ENCODE data around the gene TXNRD2.

TXNRD2 gene

DNA sequence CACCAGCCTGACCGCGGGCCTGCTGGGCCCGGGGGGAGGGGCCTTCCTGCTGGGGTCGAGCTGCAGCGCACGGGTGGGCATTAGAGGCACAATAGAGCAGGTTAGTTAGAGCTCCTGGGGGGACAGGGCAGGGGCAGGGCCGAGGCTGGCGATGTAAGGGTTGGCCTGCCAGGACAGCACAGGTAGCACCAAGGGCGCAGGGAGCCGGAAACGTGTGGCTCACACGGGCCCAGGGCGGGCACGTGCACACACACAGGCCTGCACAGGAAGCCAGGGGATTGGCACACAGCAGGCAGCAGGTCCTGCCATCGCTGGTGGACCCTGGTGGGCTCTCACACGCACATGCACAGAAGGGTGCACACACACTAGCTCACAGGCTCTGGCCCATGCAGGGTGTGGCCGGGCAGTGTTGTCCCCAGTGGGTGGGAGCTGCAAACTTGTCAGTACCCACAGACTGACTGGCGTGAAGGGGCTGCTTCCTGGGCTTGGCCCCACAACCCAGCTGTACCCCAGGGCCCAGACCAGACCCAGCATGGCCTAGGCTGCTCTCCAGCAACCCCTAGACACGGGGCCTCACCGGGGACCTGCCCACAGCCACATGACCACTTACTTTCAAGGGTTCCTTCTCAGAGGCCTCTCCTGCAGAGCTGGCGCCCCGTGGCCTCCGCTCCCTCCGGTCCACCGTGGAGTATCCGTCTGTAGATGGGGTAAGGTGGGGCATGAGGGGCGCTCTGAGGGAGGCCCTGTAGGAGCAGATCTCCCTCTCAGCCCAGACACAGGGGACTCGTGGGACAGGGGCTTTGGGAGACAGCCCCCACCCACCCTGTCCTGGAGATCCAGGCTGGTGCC lies 29.9 kb upstream of the TXNRD2 start:
- H3K36me3 ChIP-seq (ENCODE audit: control insufficient read depth in 2 of 2, insufficient read depth in 2 of 2, low read length in 2 of 2), result peaks cover 22 to 30% of the 10 kb centered on the region in 2 donors
- peaks cover 19% of the 10 kb centered on the region for H3K4me1 ChIP-seq (ENCODE audit: control insufficient read depth, insufficient read depth, low read length)
- peak overlapping the region; percentile 41 for H3K27ac ChIP-seq (ENCODE audit: low read length)
- H3K9me3 ChIP-seq (ENCODE audit: control insufficient read depth in 2 of 2, low read length in 2 of 2), result no peaks in the 10 kb centered on the region
- no peak overlapping the region for H3K9ac ChIP-seq (ENCODE audit: low read length in 2 of 2)
- H3K4me3 ChIP-seq (ENCODE audit: low read length in 2 of 2), result no peak overlapping the region
- no peaks in the 10 kb centered on the region for H3K27me3 ChIP-seq (ENCODE audit: control insufficient read depth in 1 of 2, insufficient read depth in 2 of 2, low read length in 2 of 2)

DNA sequence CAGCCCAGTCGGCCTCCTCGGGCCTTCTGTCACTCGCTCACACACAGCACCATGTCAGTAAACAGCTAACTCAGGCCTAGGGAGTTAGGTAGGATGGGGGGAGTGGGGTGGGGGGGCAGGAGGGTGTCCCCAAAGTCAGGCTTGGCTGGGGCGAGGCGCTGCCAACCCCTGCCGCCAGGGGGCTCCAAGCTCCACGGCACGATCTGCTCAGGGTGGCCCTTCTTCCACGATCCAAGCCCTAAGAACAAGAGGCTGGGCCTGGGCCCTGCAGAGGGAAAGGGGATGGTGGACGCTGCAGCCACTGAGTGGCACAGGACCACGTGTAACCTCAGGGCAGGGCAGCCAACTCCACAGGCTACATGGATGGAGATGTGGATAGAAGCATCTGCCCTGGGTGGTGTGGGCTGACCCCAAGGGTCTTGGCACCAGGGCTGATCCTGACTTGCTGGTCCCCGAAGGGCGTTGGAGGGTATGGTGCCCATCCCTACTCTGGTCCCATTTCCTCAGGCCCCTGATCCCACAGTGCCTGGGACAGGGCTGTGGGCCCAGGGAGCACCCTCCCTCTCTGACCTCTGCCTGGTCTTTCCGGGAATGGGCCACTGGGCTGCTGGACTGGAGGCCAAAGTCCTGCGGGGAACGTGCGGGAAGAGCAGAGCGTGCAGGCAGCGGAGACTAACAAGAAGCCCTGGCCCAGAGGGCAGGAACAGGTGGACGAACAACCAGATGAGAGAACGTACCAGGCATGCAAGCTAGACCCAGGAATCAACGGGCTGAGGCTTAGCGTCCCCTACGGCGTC lies 29.1 kb upstream of the TXNRD2 start:
- H3K9me3 ChIP-seq (ENCODE audit: control insufficient read depth in 2 of 2, low read length in 2 of 2), result no peaks in the 10 kb centered on the region
- H3K36me3 ChIP-seq (ENCODE audit: control insufficient read depth in 2 of 2, insufficient read depth in 2 of 2, low read length in 2 of 2), result peaks cover 22 to 30% of the 10 kb centered on the region in 2 donors
- no peak overlapping the region for H3K4me3 ChIP-seq (ENCODE audit: low read length in 2 of 2)
- H3K27me3 ChIP-seq (ENCODE audit: control insufficient read depth in 1 of 2, insufficient read depth in 2 of 2, low read length in 2 of 2), result no peaks in the 10 kb centered on the region
- H3K4me1 ChIP-seq (ENCODE audit: control insufficient read depth, insufficient read depth, low read length), result peaks cover 17% of the 10 kb centered on the region
- peak overlapping the region; percentile 41 for H3K27ac ChIP-seq (ENCODE audit: low read length)
- H3K9ac ChIP-seq (ENCODE audit: low read length in 2 of 2), result peak overlapping the region in 1 of 2 donors; percentile 51

- H3K9ac ChIP-seq (ENCODE audit: low read length in 2 of 2), result no peak overlapping the region
- H3K27me3 ChIP-seq (ENCODE audit: control insufficient read depth in 1 of 2, insufficient read depth in 2 of 2, low read length in 2 of 2), result no peaks in the 10 kb centered on the region
- peaks cover 22 to 30% of the 10 kb centered on the region in 2 donors for H3K36me3 ChIP-seq (ENCODE audit: control insufficient read depth in 2 of 2, insufficient read depth in 2 of 2, low read length in 2 of 2)
- peaks cover 17% of the 10 kb centered on the region for H3K4me1 ChIP-seq (ENCODE audit: control insufficient read depth, insufficient read depth, low read length)
- no peak overlapping the region for H3K27ac ChIP-seq (ENCODE audit: low read length)
- no peak overlapping the region for H3K4me3 ChIP-seq (ENCODE audit: low read length in 2 of 2)
- no peaks in the 10 kb centered on the region for H3K9me3 ChIP-seq (ENCODE audit: control insufficient read depth in 2 of 2, low read length in 2 of 2)
These were observed 28.4 kb upstream of the TXNRD2 start for GRCh38 chr22:19970031-19970478.

DNA sequence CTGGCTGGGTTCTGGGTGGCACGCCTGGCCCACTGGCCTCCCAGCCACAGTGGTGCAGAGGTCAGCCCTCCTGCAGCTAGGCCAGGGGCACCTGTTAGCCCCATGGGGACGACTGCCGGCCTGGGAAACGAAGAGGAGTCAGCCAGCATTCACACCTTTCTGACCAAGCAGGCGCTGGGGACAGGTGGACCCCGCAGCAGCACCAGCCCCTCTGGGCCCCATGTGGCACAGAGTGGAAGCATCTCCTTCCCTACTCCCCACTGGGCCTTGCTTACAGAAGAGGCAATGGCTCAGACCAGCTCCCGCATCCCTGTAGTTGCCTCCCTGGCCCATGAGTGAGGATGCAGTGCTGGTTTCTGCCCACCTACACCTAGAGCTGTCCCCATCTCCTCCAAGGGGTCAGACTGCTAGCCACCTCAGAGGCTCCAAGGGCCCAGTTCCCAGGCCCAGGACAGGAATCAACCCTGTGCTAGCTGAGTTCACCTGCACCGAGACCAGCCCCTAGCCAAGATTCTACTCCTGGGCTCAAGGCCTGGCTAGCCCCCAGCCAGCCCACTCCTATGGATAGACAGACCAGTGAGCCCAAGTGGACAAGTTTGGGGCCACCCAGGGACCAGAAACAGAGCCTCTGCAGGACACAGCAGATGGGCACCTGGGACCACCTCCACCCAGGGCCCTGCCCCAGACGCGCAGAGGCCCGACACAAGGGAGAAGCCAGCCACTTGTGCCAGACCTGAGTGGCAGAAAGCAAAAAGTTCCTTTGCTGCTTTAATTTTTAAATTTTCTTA lies 27.7 kb upstream of the TXNRD2 start:
- H3K27me3 ChIP-seq (ENCODE audit: control insufficient read depth in 1 of 2, insufficient read depth in 2 of 2, low read length in 2 of 2), result no peaks in the 10 kb centered on the region
- H3K9ac ChIP-seq (ENCODE audit: low read length in 2 of 2), result no peak overlapping the region
- no peaks in the 10 kb centered on the region for H3K9me3 ChIP-seq (ENCODE audit: control insufficient read depth in 2 of 2, low read length in 2 of 2)
- H3K27ac ChIP-seq (ENCODE audit: low read length), result no peak overlapping the region
- peaks cover 22 to 36% of the 10 kb centered on the region in 2 donors for H3K36me3 ChIP-seq (ENCODE audit: control insufficient read depth in 2 of 2, insufficient read depth in 2 of 2, low read length in 2 of 2)
- no peak overlapping the region for H3K4me3 ChIP-seq (ENCODE audit: low read length in 2 of 2)
- H3K4me1 ChIP-seq (ENCODE audit: control insufficient read depth, insufficient read depth, low read length), result peaks cover 13% of the 10 kb centered on the region

- Histone ChIP-seq H3K4me1 (ENCODE audit: control insufficient read depth, insufficient read depth, low read length) (peaks cover 16% of the 10 kb centered on the region), H3K4me3 (ENCODE audit: low read length in 2 of 2) (no peak overlapping the region), H3K27me3 (ENCODE audit: control insufficient read depth in 1 of 2, insufficient read depth in 2 of 2, low read length in 2 of 2) (no peaks in the 10 kb centered on the region), H3K36me3 (ENCODE audit: control insufficient read depth in 2 of 2, insufficient read depth in 2 of 2, low read length in 2 of 2) (peaks cover 22 to 41% of the 10 kb centered on the region in 2 donors), H3K27ac (ENCODE audit: low read length) (no peak overlapping the region), H3K9me3 (ENCODE audit: control insufficient read depth in 2 of 2, low read length in 2 of 2) (no peaks in the 10 kb centered on the region), H3K9ac (ENCODE audit: low read length in 2 of 2) (no peak overlapping the region)
These were observed 26.9 kb upstream of the TXNRD2 start for GRCh38 chr22:19968450-19968891.

- H3K4me3 ChIP-seq (ENCODE audit: low read length in 2 of 2), result no peak overlapping the region
- H3K36me3 ChIP-seq (ENCODE audit: control insufficient read depth in 2 of 2, insufficient read depth in 2 of 2, low read length in 2 of 2), result peaks cover 17 to 42% of the 10 kb centered on the region in 2 donors
- H3K27ac ChIP-seq (ENCODE audit: low read length), result no peak overlapping the region
- H3K9me3 ChIP-seq (ENCODE audit: control insufficient read depth in 2 of 2, low read length in 2 of 2), result no peaks in the 10 kb centered on the region
- H3K27me3 ChIP-seq (ENCODE audit: control insufficient read depth in 1 of 2, insufficient read depth in 2 of 2, low read length in 2 of 2), result no peaks in the 10 kb centered on the region
- H3K4me1 ChIP-seq (ENCODE audit: control insufficient read depth, insufficient read depth, low read length), result peaks cover 18% of the 10 kb centered on the region
- no peak overlapping the region for H3K9ac ChIP-seq (ENCODE audit: low read length in 2 of 2)
These were observed 26.3 kb upstream of the TXNRD2 start for GRCh38 chr22:19967850-19968449.

GRCh38 chr22:19966908-19967750 lies 25.5 kb upstream of the TXNRD2 start:
- peaks cover 27% of the 10 kb centered on the region for H3K4me1 ChIP-seq (ENCODE audit: control insufficient read depth, insufficient read depth, low read length)

DNA sequence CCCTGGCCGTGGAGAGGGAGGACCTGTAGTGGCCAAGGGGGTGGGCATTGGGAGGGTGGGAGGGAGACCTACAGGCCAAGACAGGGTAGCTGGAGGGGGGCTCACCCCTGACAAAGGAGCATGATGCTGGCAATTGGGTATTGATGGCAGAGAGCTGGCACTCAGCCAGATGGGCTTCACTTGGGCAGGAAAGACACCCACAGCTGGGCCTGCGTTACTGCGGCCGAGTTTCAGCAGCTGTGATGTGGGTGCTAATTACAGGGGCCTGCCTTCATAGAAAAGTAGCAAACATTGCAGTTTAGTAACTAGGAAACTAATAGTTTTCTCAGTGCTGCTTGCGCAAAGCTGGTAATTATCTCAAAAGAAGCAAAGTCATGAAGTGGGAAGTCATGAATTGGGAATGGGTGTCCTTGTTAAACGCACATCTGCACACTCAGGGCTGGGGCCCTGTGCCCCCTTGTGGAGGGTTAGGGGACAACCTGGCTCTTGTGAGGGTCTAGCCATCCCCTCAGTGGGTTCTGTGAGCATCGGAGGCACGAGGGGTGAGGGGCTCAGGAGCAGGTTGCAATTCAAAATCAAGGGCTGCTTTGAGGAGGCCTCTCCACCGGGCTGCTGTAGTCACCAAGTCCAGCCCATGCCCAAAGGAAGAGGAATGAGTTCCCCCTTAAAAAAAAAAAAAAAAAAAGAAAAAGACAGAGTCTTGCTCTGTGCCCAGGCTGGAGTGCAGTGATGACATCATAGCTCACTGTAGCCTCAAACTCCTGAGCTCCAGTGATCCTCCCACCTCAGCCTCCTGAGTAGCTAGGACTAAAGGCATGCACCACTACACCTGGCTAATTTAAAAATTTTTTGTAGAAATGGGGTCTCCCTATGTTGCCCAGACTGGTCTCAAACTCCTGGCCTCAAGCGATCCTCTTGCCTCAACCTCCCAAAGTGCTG lies 24.4 kb upstream of the TXNRD2 start:
- Histone ChIP-seq H3K36me3 (ENCODE audit: control insufficient read depth in 2 of 2, insufficient read depth in 2 of 2, low read length in 2 of 2) (peaks cover 13 to 31% of the 10 kb centered on the region in 2 donors), H3K4me3 (ENCODE audit: low read length in 2 of 2) (no peak overlapping the region), H3K9me3 (ENCODE audit: control insufficient read depth in 2 of 2, low read length in 2 of 2) (no peaks in the 10 kb centered on the region), H3K27ac (ENCODE audit: low read length) (no peak overlapping the region), H3K27me3 (ENCODE audit: control insufficient read depth in 1 of 2, insufficient read depth in 2 of 2, low read length in 2 of 2) (no peaks in the 10 kb centered on the region), H3K9ac (ENCODE audit: low read length in 2 of 2) (no peak overlapping the region), H3K4me1 (ENCODE audit: control insufficient read depth, insufficient read depth, low read length) (peaks cover 30% of the 10 kb centered on the region)

More at GRCh38 chr22:19966908-19967750, 25.5 kb upstream of the TXNRD2 start:
- no peak overlapping the region for H3K9ac ChIP-seq (ENCODE audit: low read length in 2 of 2)
- H3K9me3 ChIP-seq (ENCODE audit: control insufficient read depth in 2 of 2, low read length in 2 of 2), result no peaks in the 10 kb centered on the region
- H3K27me3 ChIP-seq (ENCODE audit: control insufficient read depth in 1 of 2, insufficient read depth in 2 of 2, low read length in 2 of 2), result no peaks in the 10 kb centered on the region
- no peak overlapping the region for H3K27ac ChIP-seq (ENCODE audit: low read length)
- H3K36me3 ChIP-seq (ENCODE audit: control insufficient read depth in 2 of 2, insufficient read depth in 2 of 2, low read length in 2 of 2), result peaks cover 13 to 37% of the 10 kb centered on the region in 2 donors
- no peak overlapping the region for H3K4me3 ChIP-seq (ENCODE audit: low read length in 2 of 2)
